Measurements from ENCODE around the gene PAH. TPM values are rescaled to one million over a fixed set of nuclear protein-coding genes. Genes with fewer than 3 reads are reported as not detected.

The PAH gene
- total and polyA plus RNA-seq, 2 donors (not counting 3 experiments of a cell fraction or from before 2014, with no cell fraction given) = not detected

- Histone ChIP-seq H2AFZ (ENCODE audit: low read depth, low read length) (no peak overlapping the region), H3K36me3 (ENCODE audit: control insufficient read depth in 2 of 2, extremely low read depth in 1 of 2, insufficient read depth in 2 of 2, low read length in 2 of 2) (no peaks in the 10 kb centered on the region), H3K4me3 (replicated peaks in 1 of 3; ENCODE audit: insufficient read depth in 1 of 3, low read depth in 1 of 3, low read length in 3 of 3) (no peak overlapping the region), H4K20me1 (replicated peaks; ENCODE audit: control insufficient read depth, extremely low read depth, insufficient read depth, low read length) (no peaks in the 10 kb centered on the region), H3K27ac (ENCODE audit: insufficient read depth, low read depth, low read length) (no peak overlapping the region), H3K9me1 (replicated peaks; ENCODE audit: control insufficient read depth, extremely low read depth, insufficient read depth, low read length) (no peaks in the 10 kb centered on the region), H3K9me3 (replicated peaks; ENCODE audit: control insufficient read depth, insufficient read depth, low read length) (peaks cover 3% of the 10 kb centered on the region), H3K4me2 (ENCODE audit: insufficient read depth, low read length) (no peak overlapping the region), H3K9ac (replicated peaks; ENCODE audit: extremely low read depth, insufficient read depth, low read length) (no peak overlapping the region), H3K27me3 (ENCODE audit: control insufficient read depth in 2 of 2, insufficient read depth in 2 of 2, low read length in 2 of 2) (no peaks in the 10 kb centered on the region), H3K4me1 (ENCODE audit: control insufficient read depth, extremely low read depth, insufficient read depth, low read length) (no peaks in the 10 kb centered on the region), H3K79me2 (ENCODE audit: control insufficient read depth, insufficient read depth, low read length) (no peaks in the 10 kb centered on the region)
- TF ChIP-seq EZH2 (IDR thresholded peaks at IDR 0.05; ENCODE audit: borderline replicate concordance, low read depth, low read length, severe bottlenecking) = no peak
- no peak for TF ChIP-seq CTCF (IDR thresholded peaks at IDR 0.05; ENCODE audit: extremely low read depth in 1 of 2, insufficient read depth in 1 of 2, low read depth in 1 of 2, low read length in 2 of 2)
- no peak for TF ChIP-seq MAX (IDR thresholded peaks at IDR 0.05; ENCODE audit: insufficient read depth, insufficient read length)
- BruUV-seq (replicated peaks) = no TSS peak
- CTCF ChIA-PET = no interaction called here
- dilution Hi-C loops (cut with MboI; ENCODE audit: extremely low pct_ligation_motif_present, low sequenced_read_pairs) = no loop called here
- FAIRE-seq = no peak
- POLR2A ChIA-PET = no interaction called here
- intact Hi-C loops (cut with micrococcal nuclease) = no loop called here
- DNase-seq (ENCODE audit: low read depth, low spot score) = no peak
These were observed 68.2 kb downstream of the PAH start for GRCh38 chr12:102848832-102849231.

GRCh38 chr12:102847131-102847530 is 69.9 kb downstream of the PAH start:
- H3K4me2 ChIP-seq (ENCODE audit: insufficient read depth, low read length) = no peak overlapping the region
- dilution Hi-C loops (cut with MboI; ENCODE audit: extremely low pct_ligation_motif_present, low sequenced_read_pairs) = no loop called here
- no peak overlapping the region for H3K27ac ChIP-seq (ENCODE audit: insufficient read depth, low read depth, low read length)
- no peak overlapping the region for H2AFZ ChIP-seq (ENCODE audit: low read depth, low read length)
- FAIRE-seq (no peak), DNase-seq (ENCODE audit: low read depth, low spot score) (no peak)
- H3K9me3 ChIP-seq (replicated peaks; ENCODE audit: control insufficient read depth, insufficient read depth, low read length) = peaks cover 3% of the 10 kb centered on the region
- intact Hi-C loops (cut with micrococcal nuclease) = no loop called here
- H3K27me3 ChIP-seq (ENCODE audit: control insufficient read depth in 2 of 2, insufficient read depth in 2 of 2, low read length in 2 of 2) = no peaks in the 10 kb centered on the region
- no TSS peak for BruUV-seq (replicated peaks)
- H3K79me2 ChIP-seq (ENCODE audit: control insufficient read depth, insufficient read depth, low read length) = no peaks in the 10 kb centered on the region
- no peaks in the 10 kb centered on the region for H3K36me3 ChIP-seq (ENCODE audit: control insufficient read depth in 2 of 2, extremely low read depth in 1 of 2, insufficient read depth in 2 of 2, low read length in 2 of 2)
- no peaks in the 10 kb centered on the region for H4K20me1 ChIP-seq (replicated peaks; ENCODE audit: control insufficient read depth, extremely low read depth, insufficient read depth, low read length)
- ChIA-PET POLR2A (no interaction called here), CTCF (no interaction called here)
- H3K9me1 ChIP-seq (replicated peaks; ENCODE audit: control insufficient read depth, extremely low read depth, insufficient read depth, low read length) = no peaks in the 10 kb centered on the region
- no peak overlapping the region for H3K9ac ChIP-seq (replicated peaks; ENCODE audit: extremely low read depth, insufficient read depth, low read length)
- no peaks in the 10 kb centered on the region for H3K4me1 ChIP-seq (ENCODE audit: control insufficient read depth, extremely low read depth, insufficient read depth, low read length)
- TF ChIP-seq EZH2 (IDR thresholded peaks at IDR 0.05; ENCODE audit: borderline replicate concordance, low read depth, low read length, severe bottlenecking) (no peak), MYC (IDR thresholded peaks at IDR 0.05; ENCODE audit: low read depth, low read length) (no peak), POLR2AphosphoS5 (IDR thresholded peaks at IDR 0.05; ENCODE audit: insufficient read depth, low read depth, low read length) (no peak), POLR2A (IDR thresholded peaks at IDR 0.05; ENCODE audit: low read depth, low read length) (no peak), MAX (IDR thresholded peaks at IDR 0.05; ENCODE audit: insufficient read depth, insufficient read length) (no peak), FOS (IDR thresholded peaks at IDR 0.05; ENCODE audit: borderline replicate concordance, insufficient read depth, low read length) (no peak), GATA2 (IDR thresholded peaks at IDR 0.05; ENCODE audit: insufficient read depth, insufficient read length, low read depth, low read length) (no peak), CTCF (IDR thresholded peaks at IDR 0.05; ENCODE audit: extremely low read depth in 1 of 2, insufficient read depth in 1 of 2, low read depth in 1 of 2, low read length in 2 of 2) (no peak), JUN (IDR thresholded peaks at IDR 0.05; ENCODE audit: borderline replicate concordance, insufficient read depth, insufficient read length, low read depth) (no peak)
- H3K4me3 ChIP-seq (replicated peaks in 1 of 3; ENCODE audit: insufficient read depth in 1 of 3, low read depth in 1 of 3, low read length in 3 of 3) = no peak overlapping the region

All from endothelial cell of umbilical vein (primary cell).